Posterior cingulate gyrus (tissue), 11 donors: ENCODE measurements around the gene SCN4B.

Experiments
- DNase-seq, 10 donors: peaks; one replicate each; pipeline versions ENCODE4 v3.0.0 to v3.0.0-alpha.2; 2020 to 2021; ENCODE audit warnings: mixed read lengths in 3 of 10
- intact Hi-C: fragments of 100-400 bp; cut with DNase I; formaldehyde crosslinking; loops from one replicate; pipeline ENCODE4 v1.15.1; 2023

The SCN4B gene

DNA sequence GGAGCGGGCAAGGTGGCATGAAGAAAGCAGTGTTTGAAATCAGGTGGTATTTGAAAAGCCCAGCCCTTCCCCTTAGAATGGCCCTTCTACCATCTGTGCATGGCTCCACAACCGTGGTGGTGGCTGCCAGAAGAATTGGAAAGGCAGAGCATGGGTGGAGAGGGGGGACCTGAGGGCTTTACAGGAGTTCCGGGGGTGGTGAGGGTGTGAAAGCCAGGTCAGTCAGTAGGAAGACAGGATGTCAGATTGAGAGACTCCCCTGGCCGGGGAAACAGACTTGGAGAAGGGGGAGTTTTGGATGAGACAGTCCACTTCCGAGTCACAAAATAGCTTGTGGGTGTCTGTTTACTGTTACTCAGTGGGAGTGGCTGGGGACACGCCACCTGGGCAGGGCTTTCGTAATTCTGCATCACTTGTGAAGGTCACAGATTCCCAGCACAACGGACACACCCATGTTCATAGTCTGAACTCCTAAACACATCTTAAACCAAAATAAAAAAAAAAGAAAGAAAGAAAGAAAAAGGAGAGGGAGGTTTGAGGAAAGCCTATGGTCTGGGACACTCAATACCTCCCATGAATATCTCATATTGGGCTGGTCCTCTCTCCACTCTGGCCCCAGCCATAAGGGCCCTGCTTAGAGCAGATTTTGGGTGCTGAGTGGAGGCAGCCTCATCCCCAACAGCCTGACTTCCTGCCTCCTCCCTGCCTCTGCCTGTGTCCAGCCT lies 41.4 kb downstream of the SCN4B start:
- peak in 1 of 10 donors; percentile 37 for DNase-seq
- intact Hi-C loops = no loop called here

DNA sequence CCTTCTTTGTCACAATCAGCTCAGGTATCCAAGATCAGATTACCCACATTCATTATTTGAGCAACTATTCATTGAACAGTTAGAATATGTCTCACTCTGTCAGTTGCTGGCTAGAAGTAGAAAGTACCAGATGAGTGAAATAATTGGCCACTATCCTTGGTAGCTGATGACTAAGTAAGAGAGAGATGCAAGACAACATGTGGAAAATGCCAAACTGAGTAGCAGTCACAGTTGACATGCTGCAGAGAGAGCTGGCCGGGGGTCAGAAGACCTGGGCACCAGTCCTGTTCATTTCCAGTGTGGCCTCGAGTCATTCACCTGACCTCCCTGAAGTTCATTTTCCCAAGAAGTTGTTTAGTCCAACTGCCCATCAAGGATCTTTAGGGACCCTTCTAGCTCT lies 43.4 kb downstream of the SCN4B start:
- DNase-seq = peak in 1 of 10 donors; percentile 15
- intact Hi-C loops = no loop called here

DNA sequence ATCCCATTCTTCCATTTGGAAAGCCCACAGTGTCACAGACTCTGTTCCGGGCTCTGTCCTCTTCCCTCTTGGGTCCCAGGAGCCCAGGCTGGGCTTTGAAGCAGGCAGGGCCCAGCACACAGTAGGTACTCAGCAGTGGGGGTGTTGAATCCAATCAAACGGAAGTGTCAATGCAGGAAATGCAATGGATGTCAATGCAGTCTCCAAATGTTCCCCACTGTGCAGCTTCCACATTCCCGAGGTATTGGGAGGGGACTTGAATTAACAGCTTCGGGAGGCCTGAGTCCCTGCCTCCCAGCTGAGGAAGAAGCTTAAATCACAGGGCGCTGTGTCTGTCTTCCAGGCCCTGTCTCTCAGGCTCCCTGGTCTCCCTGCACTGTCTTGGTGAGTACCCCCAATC lies 44.1 kb downstream of the SCN4B start:
- peak in 1 of 10 donors; percentile 49 for DNase-seq
- intact Hi-C loops = no loop called here

DNA sequence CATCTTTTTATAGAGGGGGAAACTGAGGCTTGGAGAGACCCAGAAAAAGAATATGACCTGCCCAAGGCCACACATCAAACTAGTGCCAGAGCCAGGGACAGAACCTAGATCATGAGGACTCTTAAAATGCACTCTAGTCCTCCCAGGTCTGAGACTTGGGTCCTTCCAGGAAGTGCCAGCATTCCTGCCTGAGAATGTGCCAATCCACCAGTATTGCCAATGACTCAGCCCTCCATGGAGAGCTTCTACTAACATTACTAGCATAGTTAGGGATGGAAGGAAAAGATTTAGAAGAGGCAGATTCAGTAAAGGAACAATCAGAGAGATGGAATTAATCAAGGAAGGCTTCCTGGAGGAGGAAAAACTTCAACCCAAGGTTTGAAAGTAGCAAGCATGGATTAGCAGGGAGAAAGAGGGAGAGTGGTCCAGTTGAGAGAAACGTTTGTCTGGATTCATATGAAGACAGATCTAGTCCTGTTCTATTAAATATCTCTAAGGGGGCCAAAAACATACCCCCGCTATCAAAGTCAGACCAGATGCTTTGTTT lies 45.8 kb downstream of the SCN4B start:
- intact Hi-C loops = no loop called here
- DNase-seq = no peak

DNA sequence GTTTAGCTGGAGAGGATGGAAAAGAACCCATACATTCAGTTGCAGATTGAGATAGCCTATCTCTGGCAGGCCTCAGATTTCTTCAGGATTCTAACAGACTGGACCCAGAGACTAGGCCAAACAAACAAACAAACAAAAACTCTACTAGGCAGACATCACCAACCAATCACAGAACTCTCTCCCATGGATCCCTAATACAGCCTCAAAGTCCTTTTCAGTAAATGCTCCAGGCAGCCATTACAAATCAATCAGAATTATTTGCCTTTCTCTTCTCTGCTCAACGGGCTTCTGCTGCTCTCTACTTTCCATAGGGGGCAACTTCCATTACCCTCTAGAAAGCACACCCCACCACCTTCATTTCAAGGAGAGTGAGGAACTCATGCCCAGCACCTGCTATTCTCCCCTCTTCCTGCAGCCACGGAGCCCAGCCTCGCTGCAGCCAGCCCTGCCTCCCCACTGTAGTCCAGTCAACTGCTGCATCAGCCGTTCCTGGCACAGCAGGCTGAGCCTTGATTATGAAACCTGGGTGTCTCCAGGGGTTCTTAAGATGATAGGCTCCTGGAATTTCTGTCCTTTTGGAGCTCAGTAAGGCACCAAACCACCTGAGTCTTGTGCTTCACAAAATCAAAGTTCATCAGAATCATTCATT lies 46.8 kb downstream of the SCN4B start:
- DNase-seq = peak in 1 of 10 donors; percentile 24
- intact Hi-C loops = no loop called here

DNA sequence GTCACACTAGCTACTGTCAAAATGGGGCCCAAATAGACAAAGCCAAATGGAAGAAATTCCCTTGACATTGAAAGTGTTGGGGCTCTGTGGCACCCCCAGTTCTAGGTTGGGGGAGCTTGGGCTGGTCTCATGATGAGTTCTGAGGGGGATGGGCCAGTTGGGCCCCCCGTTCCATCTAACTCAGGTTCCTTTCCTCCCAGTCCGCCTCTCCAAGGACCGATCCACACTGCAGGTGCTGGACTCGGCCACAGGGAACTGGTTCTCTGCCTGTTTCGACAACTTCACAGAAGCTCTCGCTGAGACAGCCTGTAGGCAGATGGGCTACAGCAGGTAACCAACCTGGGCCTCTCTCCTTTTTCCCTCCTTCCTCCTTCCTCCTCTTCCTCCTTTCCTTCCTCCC lies 48.1 kb downstream of the SCN4B start:
- peak in 1 of 10 donors; percentile 55 for DNase-seq
- intact Hi-C loops = no loop called here

DNA sequence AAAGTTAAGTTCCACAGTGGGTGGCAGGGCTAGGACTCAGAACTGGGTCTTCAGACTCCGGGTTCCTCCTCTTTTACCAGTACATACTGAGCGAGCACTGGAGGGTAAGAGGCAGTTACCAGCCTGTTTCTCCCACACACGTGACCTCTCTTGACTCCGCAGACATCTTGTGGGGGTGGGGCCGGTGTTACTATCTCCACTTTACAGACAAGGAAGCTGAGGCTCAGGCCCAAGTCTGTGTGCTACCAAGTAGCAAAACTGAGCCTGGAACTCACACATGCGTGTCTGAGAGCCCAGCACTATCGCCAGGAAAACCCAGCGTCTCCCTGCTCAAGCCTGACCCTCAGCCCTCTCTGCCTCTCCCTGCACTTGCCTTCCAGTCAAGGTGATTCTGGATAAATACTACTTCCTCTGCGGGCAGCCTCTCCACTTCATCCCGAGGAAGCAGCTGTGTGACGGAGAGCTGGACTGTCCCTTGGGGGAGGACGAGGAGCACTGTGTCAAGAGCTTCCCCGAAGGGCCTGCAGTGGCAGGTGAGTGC lies 49.8 kb downstream of the SCN4B start:
- DNase-seq = peak in 1 of 10 donors; percentile 49

DNA sequence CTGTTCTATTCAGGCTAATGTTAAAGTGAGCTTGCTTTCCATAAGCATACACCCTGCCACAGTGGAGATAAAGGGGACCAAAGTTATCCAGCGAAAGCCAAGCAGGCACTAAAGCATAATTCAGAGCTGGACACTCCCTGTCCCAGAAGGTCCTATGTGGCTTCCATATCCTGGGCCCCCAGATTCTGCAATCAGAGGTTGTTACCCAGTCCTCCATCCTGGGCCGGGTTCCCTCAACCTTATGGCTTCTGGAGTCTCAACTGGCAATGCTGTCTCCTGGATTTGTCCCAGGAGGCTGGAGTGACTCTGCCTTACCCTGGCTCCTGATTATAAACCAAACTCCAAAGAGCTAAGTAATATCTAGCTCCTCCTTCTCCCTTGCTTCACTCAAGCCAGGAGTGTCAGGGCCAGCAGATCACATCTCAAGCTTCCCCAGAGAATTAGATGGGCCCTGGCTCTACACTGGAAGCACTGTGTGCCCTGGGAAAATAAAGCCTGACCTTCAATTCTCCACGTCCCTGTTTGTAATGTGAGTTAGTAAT lies 51.9 kb downstream of the SCN4B start:
- peak in 1 of 10 donors; percentile 16 for DNase-seq
- intact Hi-C loops = no loop called here

More for the DNA sequence above, 49.8 kb downstream of the SCN4B start:
- intact Hi-C loops = no loop called here

DNA sequence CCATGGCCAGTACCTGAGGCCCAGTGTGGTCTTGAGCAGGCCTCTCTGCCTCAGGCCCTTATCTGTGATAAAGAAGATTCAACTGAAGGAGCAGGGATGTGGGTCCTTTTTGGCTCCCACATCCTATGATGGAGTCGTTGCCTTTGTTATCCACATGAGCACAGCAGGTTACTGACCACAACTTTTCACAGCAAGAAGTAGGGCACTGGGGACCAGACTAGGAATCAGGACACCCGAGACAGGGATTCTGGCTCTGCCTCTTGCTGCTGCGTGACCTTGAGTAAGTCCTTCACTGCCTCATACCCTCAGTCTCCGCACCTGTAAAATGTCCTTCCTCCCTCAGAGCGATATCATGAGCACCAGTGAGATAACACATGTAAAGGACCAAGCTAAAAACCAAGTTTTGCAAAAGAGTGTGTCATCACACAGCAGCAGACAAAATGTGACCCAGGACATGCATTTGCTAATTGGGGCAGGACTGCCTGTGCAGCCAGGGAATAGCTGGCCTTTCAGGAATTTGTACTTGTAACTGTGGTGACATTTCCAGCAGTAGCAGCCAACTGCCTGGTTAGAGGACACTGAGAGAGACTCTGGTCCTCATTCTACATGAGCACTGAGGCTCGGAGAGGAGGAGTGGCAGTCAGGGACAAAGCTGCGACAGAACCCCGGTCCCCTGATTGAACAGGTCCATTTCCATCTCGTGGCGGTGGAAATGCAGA lies 52.6 kb downstream of the SCN4B start:
- intact Hi-C loops = no loop called here
- no peak for DNase-seq

DNA sequence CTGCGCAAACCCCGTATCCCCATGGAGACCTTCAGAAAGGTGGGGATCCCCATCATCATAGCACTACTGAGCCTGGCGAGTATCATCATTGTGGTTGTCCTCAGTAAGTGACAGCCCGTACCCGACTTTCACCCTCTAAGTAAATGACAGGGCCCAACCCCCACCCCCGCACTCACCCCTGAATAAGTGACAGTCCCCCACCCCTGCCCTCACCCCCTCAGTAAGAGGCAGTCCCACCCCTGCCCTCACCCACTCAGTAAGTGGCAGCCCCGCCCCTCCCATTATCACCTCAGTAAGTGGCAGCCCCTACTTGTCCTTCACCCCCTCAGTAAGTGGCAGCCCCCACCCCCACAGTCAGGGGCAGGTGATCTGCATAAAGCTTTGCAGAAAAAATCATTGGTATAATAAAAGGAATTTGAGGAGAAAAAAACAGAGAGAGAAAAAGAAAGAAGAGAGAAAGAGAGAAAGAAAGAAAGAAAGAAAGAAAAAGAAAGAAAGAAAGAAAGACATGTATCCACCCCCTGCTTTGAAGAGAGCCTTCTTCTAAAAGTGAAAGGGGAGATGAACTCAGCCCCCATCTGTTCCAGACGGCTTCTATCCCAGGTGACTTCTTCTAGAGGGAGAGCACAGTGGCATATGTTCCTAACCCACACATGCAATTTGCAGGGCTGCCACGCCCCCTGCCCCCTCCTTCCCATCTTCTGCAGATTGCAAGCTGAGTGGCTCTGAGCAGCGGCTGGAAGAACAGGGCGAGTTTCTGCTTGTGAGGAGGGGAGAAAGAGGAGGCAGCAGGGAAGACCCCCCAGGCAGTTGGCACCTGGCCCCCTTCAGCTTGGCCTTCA lies 53.4 kb downstream of the SCN4B start:
- DNase-seq = peak in 3 of 10 donors; percentile 29 to 87 (median 84)
- intact Hi-C loops = no loop called here

DNA sequence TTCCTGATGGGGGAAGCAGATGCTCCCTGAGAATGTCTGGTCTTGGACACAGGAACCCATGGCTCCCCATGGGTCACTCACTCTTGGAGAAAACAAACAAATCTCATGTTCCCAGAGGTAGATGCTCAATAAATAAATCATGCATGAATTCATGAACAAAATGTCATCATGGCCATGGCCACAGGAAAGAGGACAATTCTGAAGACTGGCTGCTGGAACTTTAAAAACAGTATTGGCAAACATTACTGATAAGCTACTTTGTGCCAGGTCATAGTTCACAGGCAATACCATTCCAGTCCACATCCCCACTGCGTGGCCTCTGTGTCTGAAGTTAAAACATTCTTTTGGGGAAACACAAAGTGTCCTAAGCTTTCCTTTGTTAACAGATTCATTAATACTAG lies 56.7 kb downstream of the SCN4B start:
- intact Hi-C loops = no loop called here
- DNase-seq = no peak

DNA sequence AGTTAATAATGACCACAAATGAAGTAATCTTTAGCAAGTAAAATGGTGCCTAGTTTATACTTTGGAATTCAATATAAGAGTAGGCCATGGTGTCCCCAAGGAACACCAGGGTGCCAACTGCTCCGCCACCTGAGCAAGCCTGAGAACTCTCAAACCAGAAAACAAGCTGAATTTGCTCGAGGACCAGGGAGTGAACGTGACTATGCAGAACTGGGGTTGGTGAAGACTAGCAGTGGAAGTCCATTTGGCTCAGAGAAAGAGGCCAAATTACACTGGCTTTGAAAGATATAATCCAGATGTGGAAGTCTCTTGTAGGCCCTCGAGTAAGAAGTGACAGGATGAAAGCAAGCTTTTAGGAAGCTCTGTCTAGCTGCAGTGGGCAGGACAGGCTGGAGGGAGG lies 57.1 kb downstream of the SCN4B start:
- DNase-seq = no peak
- intact Hi-C loops = no loop called here

DNA sequence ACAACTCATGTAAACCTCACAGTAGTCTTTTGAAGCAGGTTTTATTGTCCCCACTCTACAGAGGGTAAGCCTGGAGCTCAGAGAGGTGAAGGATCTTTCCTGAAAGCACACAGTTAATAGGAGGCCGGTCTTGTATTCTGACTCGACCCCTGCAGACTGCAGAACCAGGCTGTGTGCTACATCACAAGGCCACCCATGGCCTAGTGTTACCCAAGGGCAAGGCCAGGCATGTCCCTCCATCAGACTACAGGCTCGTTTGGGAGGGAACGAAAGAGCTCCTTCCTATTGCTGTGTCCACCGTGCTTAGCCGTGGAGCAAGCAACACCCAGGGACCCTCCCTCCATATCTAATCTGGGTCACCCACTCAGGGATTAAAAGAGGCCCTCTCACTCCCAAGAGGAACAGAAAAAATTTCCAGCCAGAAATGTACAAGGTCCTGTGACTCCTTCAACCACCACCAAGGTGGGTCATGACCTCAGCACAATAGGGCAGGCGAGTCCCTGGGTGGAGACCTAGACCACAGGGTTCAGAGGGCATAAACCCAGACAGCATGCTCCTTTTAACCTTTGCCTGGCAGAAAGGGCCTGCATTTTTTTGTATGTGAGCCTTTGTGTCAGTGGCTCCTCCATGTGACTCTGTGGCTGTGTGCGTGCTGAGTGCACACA lies 59.6 kb downstream of the SCN4B start:
- DNase-seq = peak in 2 of 10 donors; percentile 4 to 12

DNA sequence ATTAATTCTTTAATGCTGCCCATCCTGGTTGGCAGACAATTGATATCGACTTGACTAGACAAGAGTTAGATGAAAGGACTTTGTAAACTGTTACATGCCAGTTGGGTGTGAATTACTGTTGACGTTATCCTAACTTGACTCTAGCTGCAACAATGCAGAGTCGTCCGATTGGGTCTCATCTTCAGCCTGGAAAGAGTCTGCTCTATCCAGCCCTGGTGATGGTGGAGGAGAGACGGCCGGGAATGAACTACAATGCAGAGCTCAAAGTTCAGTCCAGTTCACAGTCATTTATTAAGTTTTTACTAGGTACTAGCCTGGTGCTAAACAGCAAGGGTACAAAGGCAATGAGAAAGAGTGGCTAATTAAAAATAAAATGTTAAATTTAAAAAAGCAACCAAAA lies 60.9 kb downstream of the SCN4B start:
- peak in 1 of 10 donors; percentile 9 for DNase-seq
- intact Hi-C loops = no loop called here

More for the DNA sequence above, 59.6 kb downstream of the SCN4B start:
- intact Hi-C loops = no loop called here

DNA sequence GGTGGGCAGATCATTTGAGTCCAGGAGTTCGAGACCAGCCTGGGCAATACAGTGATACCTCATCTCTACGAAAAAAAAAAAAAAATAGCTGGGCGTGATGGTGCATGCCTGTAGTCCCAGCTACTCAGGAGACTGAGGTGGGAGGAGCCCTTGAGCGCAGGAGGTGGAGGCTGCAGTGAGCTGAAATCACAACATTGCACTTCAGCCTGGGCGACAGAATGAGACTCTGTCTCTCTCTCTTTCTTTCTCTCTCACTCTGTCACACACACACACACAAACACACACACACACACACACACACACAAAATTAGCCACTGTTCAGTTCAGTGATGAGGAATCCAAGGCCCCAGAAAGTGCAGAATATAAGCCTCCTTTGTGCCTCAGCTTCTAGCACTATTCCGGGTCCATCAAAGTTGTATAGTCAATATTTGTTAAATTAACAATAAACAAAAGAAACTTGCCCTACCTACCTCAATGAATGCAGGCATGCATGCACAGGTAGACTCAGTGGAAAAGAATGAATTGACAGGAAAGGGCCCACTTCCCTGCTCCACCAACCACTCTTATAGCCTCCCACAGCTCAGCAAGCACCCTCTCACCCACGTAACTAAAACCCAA lies 62.0 kb downstream of the SCN4B start:
- DNase-seq = peak in 2 of 10 donors; percentile 26 to 35

DNA sequence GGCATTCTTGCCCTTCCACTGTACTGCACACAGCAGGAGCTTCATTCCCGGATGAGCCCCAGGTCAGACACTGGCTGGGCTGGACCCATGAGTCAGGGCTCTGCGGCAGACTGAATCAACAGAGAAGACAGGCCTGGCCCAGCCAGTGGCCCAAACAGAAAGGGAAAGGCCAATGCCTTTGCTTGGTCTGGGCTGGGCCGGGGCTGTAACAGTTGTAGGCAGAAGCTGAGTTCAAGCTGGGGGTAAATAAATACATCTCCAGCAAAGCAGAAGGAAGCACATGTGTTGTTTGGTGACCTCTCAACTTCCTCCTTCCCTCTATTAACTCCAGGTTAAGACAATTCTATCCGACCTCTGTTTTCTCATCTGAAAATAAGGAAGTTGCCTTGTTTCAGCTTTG lies 64.1 kb downstream of the SCN4B start:
- DNase-seq = peak in 2 of 10 donors; percentile 55 to 80
- intact Hi-C loops = no loop called here

More for the DNA sequence above, 62.0 kb downstream of the SCN4B start:
- intact Hi-C loops = no loop called here

DNA sequence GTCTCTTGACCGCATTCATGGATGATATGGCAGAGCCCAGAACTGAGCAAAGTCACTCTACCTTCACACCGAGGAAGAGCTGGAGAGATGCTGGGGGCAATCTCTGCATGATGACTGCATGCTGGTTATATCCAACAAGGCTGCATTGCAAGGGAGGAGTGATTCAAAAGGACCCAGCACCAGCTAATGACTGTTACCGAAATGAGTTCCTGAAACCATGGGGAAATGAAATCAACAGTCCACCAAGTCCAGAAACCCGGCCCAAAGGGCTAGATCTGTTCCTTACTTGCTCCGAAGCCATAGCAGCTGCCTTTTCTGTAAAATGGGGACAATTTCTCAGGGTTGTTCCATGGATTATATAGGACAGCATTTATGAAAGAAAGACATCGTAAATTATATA lies 64.7 kb downstream of the SCN4B start:
- intact Hi-C loops = no loop called here
- peak in 1 of 10 donors; percentile 50 for DNase-seq

DNA sequence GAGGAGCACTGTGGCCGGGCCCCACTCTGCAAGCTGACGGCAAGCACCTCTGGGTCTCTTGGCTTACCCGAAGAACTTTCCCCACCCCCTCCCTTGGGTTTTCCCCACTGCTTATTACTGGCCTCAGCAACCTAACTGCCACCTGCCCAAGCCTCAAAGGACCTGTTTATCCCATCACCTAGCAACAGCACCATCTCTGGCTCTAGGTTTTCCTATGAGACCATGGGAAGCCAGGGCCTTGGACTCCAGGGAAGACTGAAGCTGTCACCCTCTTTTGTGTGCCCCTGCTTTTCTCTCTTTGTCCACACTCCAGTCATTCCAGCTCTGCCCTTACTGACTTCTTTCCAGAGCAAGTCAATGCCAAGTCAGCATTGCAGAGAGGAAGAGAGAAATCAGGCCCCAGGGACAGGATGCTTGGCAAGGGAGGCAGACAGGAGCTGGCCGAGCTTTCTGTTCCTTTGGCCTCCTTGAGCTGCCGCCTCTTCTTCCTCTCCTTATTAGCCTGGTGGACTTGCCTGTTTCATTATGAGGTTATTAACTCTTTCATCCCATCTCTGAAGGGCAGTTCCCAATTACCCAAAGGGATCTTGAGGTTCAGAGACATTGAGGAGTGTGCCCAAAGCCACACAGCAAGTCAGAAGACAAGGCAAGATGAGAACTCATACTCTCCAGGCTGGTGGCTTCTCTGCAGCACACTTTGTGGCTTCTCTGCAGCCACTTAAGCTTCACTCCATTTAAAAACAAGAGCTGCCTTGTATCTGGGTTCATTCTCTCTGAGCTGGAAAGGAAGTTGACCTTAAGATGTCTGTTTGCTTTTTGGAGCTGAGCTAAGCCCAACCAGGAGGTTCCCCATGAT lies 65.5 kb downstream of the SCN4B start, which contains the start of gene SMIM35:
Gene SMIM35, minus strand, starts transcription at position 51 of the 856 bp plus-strand sequence. CDS start 206 bp downstream, outside the sequence.
- intact Hi-C loops = no loop called here
- peak in 1 of 10 donors; percentile 37 for DNase-seq
